PC-9 (cell line): Measurements from ENCODE around the gene CD19. TPM values are rescaled to one million over a fixed set of nuclear protein-coding genes. Genes with fewer than 3 reads are reported as not detected.
"Not testable (repeated sequence)": the region's sequence is repeated elsewhere in the genome, so short reads cannot be mapped to it uniquely, and the experiment has no call there.

ENCODE experiments used
- BruUV-seq: library from RNA; stranded (reverse); fragments of 400-500 nt; replicated peaks from 2 replicates; lab custom pipeline; 2021; lab: Mats Ljungman, UMichigan
- CTCF ChIA-PET: fragments of 300-600 bp; sonication (Branson Sonifier 250); formaldehyde crosslinking; loops from one replicate; lab custom pipeline; 2022; ENCODE audit warnings: antibody characterized with exemption; lab: Charles Lee
- POLR2A ChIA-PET: fragments of 300-600 bp; sonication (Branson Sonifier 250); formaldehyde crosslinking; loops from one replicate; lab custom pipeline; 2022; ENCODE audit warnings: antibody characterized with exemption; ENCODE audit not compliant: unreplicated experiment; lab: Charles Lee
- DNase-seq, 2 experiments: peaks; one replicate each; pipeline versions ENCODE4 v3.0.0 to v3.0.0-alpha.2; 2015 to 2022; ENCODE audit warnings: mixed read lengths in 1 of 2
- H2AFZ ChIP-seq: fragments of 200-600 bp; sonication (generic); 2 replicates; pipeline ENCODE4 v1.8.1; 2017; ENCODE audit warnings: antibody characterized with exemption
- H3F3A ChIP-seq: fragments of 200-600 bp; sonication (generic); 2 replicates; pipeline ENCODE4 v1.8.1; 2017; ENCODE audit warnings: antibody characterized with exemption, mild to moderate bottlenecking, low read depth; ENCODE audit not compliant: insufficient read depth
- H3K27ac ChIP-seq: fragments of 200-600 bp; sonication (generic); 2 replicates; pipeline ENCODE4 v1.6.1; 2016; ENCODE audit warnings: mixed run types
- H3K27me3 ChIP-seq: fragments of 200-600 bp; sonication (generic); 2 replicates; pipeline ENCODE4 v1.6.1; 2016; ENCODE audit warnings: low read depth, mixed run types; ENCODE audit not compliant: insufficient read depth
- H3K36me3 ChIP-seq: fragments of 200-600 bp; sonication (generic); 2 replicates; pipeline ENCODE4 v1.6.1; 2016; ENCODE audit warnings: low read depth, mixed run types
- H3K4me1 ChIP-seq: fragments of 200-600 bp; sonication (generic); replicated peaks from 2 replicates; pipeline ENCODE4 v1.6.1; 2016; ENCODE audit warnings: mixed run types; ENCODE audit not compliant: insufficient read depth
- H3K4me2 ChIP-seq: fragments of 200-600 bp; sonication (generic); 2 replicates; pipeline ENCODE4 v1.6.1; 2017; ENCODE audit warnings: mixed run types
- H3K4me3 ChIP-seq: fragments of 200-600 bp; sonication (generic); 2 replicates; pipeline ENCODE4 v1.6.1; 2016; ENCODE audit warnings: mixed run types
- H3K79me2 ChIP-seq: fragments of 200-600 bp; sonication (generic); 2 replicates; pipeline ENCODE4 v1.6.1; 2017; ENCODE audit warnings: low read depth, mixed run types
- H3K9me2 ChIP-seq: fragments of 200-600 bp; sonication (generic); 2 replicates; pipeline ENCODE4 v1.8.1; 2017; ENCODE audit warnings: mild to moderate bottlenecking; ENCODE audit not compliant: insufficient read depth
- H3K9me3 ChIP-seq: fragments of 200-600 bp; sonication (generic); 2 replicates; pipeline ENCODE4 v1.8.1; 2016; ENCODE audit warnings: low read depth; ENCODE audit not compliant: insufficient read depth
- H4K20me1 ChIP-seq: fragments of 200-600 bp; sonication (generic); 2 replicates; pipeline ENCODE4 v1.8.1; 2017; ENCODE audit not compliant: insufficient read depth
- EZH2 ChIP-seq: fragments of 200-600 bp; sonication (generic); IDR thresholded peaks from 2 replicates; pipeline ENCODE4 v1.8.0; 2017; ENCODE audit warnings: antibody characterized with exemption, low read depth
- intact Hi-C: fragments of 100-400 bp; cut with micrococcal nuclease; formaldehyde crosslinking; loops from one replicate; pipeline ENCODE4 v1.10.0; 2022; ENCODE audit not compliant: unreplicated experiment
- total RNA-seq: library from RNA; stranded (reverse); gene quantifications from 2 replicates; pipeline ENCODE4 v1.2.3, GENCODE V29; 2021
- TF ChIP-seq, protein P1 (sequence below): fragments of 200-600 bp; sonication (generic); conservative IDR thresholded peaks from 2 replicates; pipeline ENCODE4 v1.6.1; 2017; ENCODE audit warnings: mixed run types, antibody characterized with exemption, mild to moderate bottlenecking, moderate library complexity

Gene CD19
- total RNA-seq, 1 experiment from 2014 or later, result not detected

DNA sequence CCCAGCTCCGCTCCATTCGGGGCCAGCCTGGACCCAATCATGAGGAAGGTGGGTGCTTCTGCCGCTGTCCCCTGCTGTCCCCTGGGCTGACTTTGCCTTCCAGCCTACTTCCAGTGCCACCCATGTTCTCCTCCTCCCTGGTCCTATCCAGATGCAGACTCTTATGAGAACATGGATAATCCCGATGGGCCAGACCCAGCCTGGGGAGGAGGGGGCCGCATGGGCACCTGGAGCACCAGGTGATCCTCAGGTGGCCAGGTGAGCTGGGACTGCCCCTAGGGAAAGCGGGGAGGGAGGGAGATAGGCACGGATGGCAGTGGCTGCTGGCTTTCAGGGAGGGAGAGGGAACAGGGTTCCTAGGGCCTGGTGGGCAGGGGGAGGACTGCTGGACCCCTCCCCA, 7.0 kb downstream of the CD19 start:
- ChIA-PET CTCF (interaction anchor here (0.7 kb wide), 1 partner anchor 28 kb away, joined by 5 read pairs; no protein-coding TSS in a partner anchor), POLR2A (no interaction called here)
- no peaks in the 10 kb centered on the region for H3K27me3 ChIP-seq
- H3K4me3 ChIP-seq, result no peak overlapping the region
- BruUV-seq, result no TSS peak
- intact Hi-C loops, result no loop called here
- H2AFZ ChIP-seq, result no peak overlapping the region
- peaks cover 7% of the 10 kb centered on the region; the same call in 1 of the 2 replicates for H3F3A ChIP-seq
- H3K27ac ChIP-seq, result no peak overlapping the region
- DNase-seq, result no peak
- H3K9me3 ChIP-seq, result no peaks in the 10 kb centered on the region
- H3K9me2 ChIP-seq, result no peaks in the 10 kb centered on the region
- no peaks in the 10 kb centered on the region for H3K36me3 ChIP-seq
- TF ChIP-seq, protein P1, sequence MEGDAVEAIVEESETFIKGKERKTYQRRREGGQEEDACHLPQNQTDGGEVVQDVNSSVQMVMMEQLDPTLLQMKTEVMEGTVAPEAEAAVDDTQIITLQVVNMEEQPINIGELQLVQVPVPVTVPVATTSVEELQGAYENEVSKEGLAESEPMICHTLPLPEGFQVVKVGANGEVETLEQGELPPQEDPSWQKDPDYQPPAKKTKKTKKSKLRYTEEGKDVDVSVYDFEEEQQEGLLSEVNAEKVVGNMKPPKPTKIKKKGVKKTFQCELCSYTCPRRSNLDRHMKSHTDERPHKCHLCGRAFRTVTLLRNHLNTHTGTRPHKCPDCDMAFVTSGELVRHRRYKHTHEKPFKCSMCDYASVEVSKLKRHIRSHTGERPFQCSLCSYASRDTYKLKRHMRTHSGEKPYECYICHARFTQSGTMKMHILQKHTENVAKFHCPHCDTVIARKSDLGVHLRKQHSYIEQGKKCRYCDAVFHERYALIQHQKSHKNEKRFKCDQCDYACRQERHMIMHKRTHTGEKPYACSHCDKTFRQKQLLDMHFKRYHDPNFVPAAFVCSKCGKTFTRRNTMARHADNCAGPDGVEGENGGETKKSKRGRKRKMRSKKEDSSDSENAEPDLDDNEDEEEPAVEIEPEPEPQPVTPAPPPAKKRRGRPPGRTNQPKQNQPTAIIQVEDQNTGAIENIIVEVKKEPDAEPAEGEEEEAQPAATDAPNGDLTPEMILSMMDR, result no peak
- TF ChIP-seq EZH2, result no peak
- no peaks in the 10 kb centered on the region for H3K79me2 ChIP-seq
- H3K4me2 ChIP-seq, result no peak overlapping the region
- H3K4me1 ChIP-seq, result no peaks in the 10 kb centered on the region
- no peaks in the 10 kb centered on the region for H4K20me1 ChIP-seq

DNA sequence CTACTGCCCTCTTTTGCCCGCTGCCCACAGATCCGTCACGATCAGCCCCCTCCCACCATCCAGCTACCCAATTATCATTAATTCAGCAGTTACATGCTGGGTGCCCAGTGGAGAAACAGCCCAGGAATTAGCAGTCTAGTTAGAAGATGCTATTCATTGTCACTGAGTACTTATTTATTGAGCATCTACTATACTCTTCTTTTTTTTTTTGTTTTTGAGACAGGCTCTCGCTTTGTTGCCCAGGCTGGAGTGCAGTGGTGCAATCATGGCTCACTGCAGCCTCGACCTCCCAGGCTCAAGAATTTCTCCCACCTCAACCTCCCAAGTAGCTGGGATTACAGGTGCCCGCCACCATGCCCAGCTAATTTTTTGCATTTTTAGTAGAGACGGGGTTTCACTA, 8.1 kb downstream of the CD19 start:
- H3K79me2 ChIP-seq, H3K9me3 ChIP-seq, BruUV-seq, H3K27ac ChIP-seq, intact Hi-C loops, H4K20me1 ChIP-seq, H3K4me1 ChIP-seq, POLR2A ChIA-PET, CTCF ChIA-PET, H3K4me3 ChIP-seq, H3K36me3 ChIP-seq, DNase-seq, H3F3A ChIP-seq, H2AFZ ChIP-seq, H3K4me2 ChIP-seq, H3K27me3 ChIP-seq, H3K9me2 ChIP-seq: not testable (repeated sequence)

DNA sequence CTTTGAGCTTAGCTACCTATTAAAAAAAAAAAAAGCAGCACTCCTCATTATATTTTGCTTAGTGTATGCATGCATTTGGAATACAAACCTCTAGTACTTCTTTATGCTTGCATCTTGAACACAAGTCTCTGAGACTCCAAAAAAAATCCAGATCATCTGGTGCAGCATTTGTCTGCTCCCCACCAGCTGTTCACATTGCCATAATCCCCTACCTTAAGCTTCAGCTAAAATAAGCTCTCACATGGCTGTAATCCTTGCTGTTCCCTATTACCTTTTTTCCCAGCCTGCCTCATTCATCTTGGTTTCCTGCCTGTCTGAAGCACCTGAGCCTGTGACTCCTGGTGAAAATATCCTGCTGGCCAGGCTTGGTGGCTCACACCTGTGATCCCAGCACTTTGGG, 11.5 kb downstream of the CD19 start:
- Histone ChIP-seq H3F3A (peaks cover 22% of the 10 kb centered on the region), H3K4me2 (no peak overlapping the region), H3K27ac (no peak overlapping the region), H3K79me2 (no peaks in the 10 kb centered on the region), H3K9me3 (no peaks in the 10 kb centered on the region), H3K4me1 (peaks cover 12% of the 10 kb centered on the region), H3K36me3 (no peaks in the 10 kb centered on the region), H3K4me3 (no peak overlapping the region), H3K9me2 (no peaks in the 10 kb centered on the region), H3K27me3 (no peaks in the 10 kb centered on the region), H2AFZ (no peak overlapping the region), H4K20me1 (no peaks in the 10 kb centered on the region)
- DNase-seq, result no peak
- no TSS peak for BruUV-seq
- ChIA-PET POLR2A (no interaction called here), CTCF (interaction anchor here (0.6 kb wide), 1 partner anchor 12 kb away, joined by 3 read pairs; no protein-coding TSS in a partner anchor)
- intact Hi-C loops, result no loop called here
- TF ChIP-seq, protein P1, result no peak
- no peak for TF ChIP-seq EZH2

DNA sequence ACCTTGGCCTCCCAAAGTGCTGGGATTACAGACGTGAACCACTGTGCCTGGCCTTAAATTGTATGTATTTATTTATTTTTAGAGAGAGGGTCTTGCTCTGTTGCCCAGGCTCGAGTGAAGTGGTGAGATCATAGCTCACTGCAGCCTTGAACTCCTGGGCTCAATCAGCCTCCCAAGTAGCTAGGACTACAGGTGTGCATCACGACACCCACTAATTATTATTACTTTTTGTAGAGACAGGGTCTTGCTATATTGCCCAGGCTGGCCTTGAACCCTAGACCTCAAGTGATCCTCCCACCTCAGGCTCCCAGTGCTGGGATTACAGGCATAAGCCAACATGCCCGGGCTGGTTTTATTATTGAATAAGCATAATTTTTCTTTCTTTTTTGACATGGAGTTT, 14.9 kb downstream of the CD19 start:
- H3K4me2 ChIP-seq, result no peak overlapping the region
- H3F3A ChIP-seq, result peaks cover 31% of the 10 kb centered on the region
- no peaks in the 10 kb centered on the region for H3K9me3 ChIP-seq
- no peak overlapping the region for H3K27ac ChIP-seq
- H3K27me3 ChIP-seq, result no peaks in the 10 kb centered on the region
- no peak for DNase-seq
- no TSS peak for BruUV-seq
- intact Hi-C loops, result loop anchor here (5.0 kb wide), 4 partner anchors 34 to 669 kb away; partner anchors contain the start of gene ATP2A1
- POLR2A ChIA-PET, result no interaction called here
- H3K36me3 ChIP-seq, result no peaks in the 10 kb centered on the region
- no peak for TF ChIP-seq EZH2
- TF ChIP-seq, protein P1, result no peak
- no peaks in the 10 kb centered on the region for H3K9me2 ChIP-seq
- H3K4me1 ChIP-seq, result peaks cover 13% of the 10 kb centered on the region
- CTCF ChIA-PET, result interaction anchor here (0.6 to 0.9 kb wide), 2 partner anchors 10 to 37 kb away, joined by 4 to 5 read pairs; no protein-coding TSS in a partner anchor
- H3K79me2 ChIP-seq, result peaks cover 7% of the 10 kb centered on the region
- H3K4me3 ChIP-seq, result no peak overlapping the region
- no peak overlapping the region for H2AFZ ChIP-seq
- no peaks in the 10 kb centered on the region for H4K20me1 ChIP-seq
